Pancreas (tissue), 10 donors: Measurements from ENCODE around the gene MTHFSD. TPM values are rescaled to one million over a fixed set of nuclear protein-coding genes. Genes with fewer than 3 reads are reported as not detected.

Source experiments
- ATAC-seq, 4 donors: fragments of 200-7000 bp; cut with Tn5 transposase; one replicate each; pipeline versions ENCODE4 v1.8.0 to v1.9.1; 2020; ENCODE audit warnings: mild to moderate bottlenecking in 4 of 4, moderate library complexity in 4 of 4
- DNase-seq, 6 donors: peaks; one replicate each; pipeline ENCODE4 v3.0.0-alpha.2; 2020
- FAIRE-seq: peaks from 2 replicates; lab custom pipeline; 2012; peaks lifted over from hg19 to GRCh38; lab: Jason Lieb, UNC
- H3K27ac ChIP-seq, 4 donors: fragments of 200-600 bp; sonication (generic); 1 replicate in 3 of 4; 2 replicates in 1 of 4; pipeline versions ENCODE4 v1.5.0 to v1.8.0; 2020
- H3K27me3 ChIP-seq, 4 donors: fragments of 200-600 bp; one replicate each; pipeline ENCODE4 v1.8.0; 2021
- H3K36me3 ChIP-seq, 3 donors: fragments of 200-600 bp; sonication (generic) in 1 of 3; one replicate each; pipeline versions ENCODE4 v1.5.0 to v1.8.0; 2020 to 2021
- H3K4me1 ChIP-seq, 3 donors: fragments of 200-600 bp; one replicate each; pipeline ENCODE4 v1.8.0; 2021
- H3K4me3 ChIP-seq, 4 donors: fragments of 200-600 bp; sonication (generic) in 2 of 4; one replicate each; pipeline versions ENCODE4 v1.5.0 to v1.8.0; 2020 to 2021
- H3K9me3 ChIP-seq, 4 donors: fragments of 200-600 bp; one replicate each; pipeline ENCODE4 v1.8.0; 2021
- WGBS, 2 donors: extraction: QIAGEN DNeasy Blood & Tissue Kit; methylation state at CpG; one replicate each; pipeline ENCODE4 v1.1.7; 2013; 5-methylcytosine and 5-hydroxymethylcytosine counted together
- intact Hi-C, 3 donors: fragments of 100-400 bp; cut with DNase I; formaldehyde crosslinking; loops; one replicate each; pipeline versions ENCODE4 v1.11.1 to v1.14.2; 2022
- polyA plus RNA-seq, 2 donors: library from polyadenylated mRNA; stranded (reverse); fragments of 200-250 nt; gene quantifications; one replicate each; pipeline ENCODE4 v1.2.3, GENCODE V29; 2013
- total RNA-seq, 6 donors: library from RNA; stranded (reverse); fragmentation: NEBNext Ultra II Directional in 4 of 6; extraction: Animal tissue kit (Norgen Biotek cat#: 25700) in 4 of 6; gene quantifications; one replicate each; pipeline versions ENCODE4 v1.2.1 to v1.2.4, GENCODE V29; 2021 to 2023
- TF ChIP-seq, protein P1 (sequence below), 4 donors: fragments of 200-600 bp; sonication (generic) in 3 of 4; IDR thresholded peaks; one replicate each; pipeline versions ENCODE4 v1.5.0 to v1.8.0; 2021; ENCODE audit warnings: antibody characterized with exemption in 4 of 4
- donor health status: healthy with polysubstance abuse.
- donor health status: DM: no; HTN: no; CAD: no; lungs with moderate emphysema.
- donor health status: DM: no; HTN: no; CAD: no.
- donor health status: control.
- donor health status: control.
- donor health status: Bipolar disorder and iron deficiency.
- donor health status: DM: yes; HTN: yes; CAD: no.
- donor health status: DM: no; HTN: no; CAD: no.
- donor health status: DM: no; HTN: no; CAD: no.
- donor health status: DM: yes; HTN: yes; CAD: no.

MTHFSD gene
- total and polyA plus RNA-seq, 8 donors, result 7.3 to 17.6 (median 10.4) TPM

DNA sequence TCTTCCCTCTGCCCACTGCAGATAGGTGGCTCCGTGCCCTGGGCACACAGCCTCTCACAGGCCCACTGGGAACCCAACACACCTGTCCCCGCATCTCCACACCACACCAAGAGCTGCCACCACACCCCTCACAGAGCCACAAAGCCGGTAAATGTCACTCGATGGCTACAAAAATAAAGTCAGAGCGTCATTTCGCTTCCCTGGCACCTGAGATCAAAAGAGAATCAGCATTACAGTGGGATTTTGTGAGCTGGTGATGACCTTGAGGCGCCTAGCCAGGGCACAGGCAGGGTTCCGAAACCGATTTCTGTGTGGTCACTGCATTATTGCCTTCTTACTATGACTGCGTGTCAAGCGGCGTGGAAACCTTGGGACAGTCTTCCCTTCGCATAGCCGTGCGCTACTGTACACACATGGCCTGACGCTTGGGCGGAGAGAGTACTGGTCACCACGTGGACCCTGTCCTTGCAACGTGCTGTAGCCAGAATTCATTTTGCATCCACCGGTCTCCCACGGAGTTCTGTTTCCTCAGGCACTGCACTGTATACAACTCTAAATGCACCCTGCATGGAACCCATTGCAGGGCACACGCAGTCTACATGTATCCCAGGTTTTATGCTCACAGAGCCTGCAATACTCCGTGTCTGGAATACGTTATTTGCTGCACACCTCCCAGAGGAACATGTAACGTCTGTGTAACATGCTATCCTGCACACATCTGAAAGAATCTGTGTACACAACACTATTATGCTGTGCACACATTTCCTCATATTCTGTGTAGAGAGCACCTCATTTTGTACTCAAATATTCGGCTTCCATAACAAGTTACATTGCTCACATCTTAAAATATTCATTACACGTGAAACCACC lies 50.5 kb downstream of the MTHFSD start:
- Histone ChIP-seq H3K27ac (no peak overlapping the region), H3K36me3 (no peaks in the 10 kb centered on the region), H3K27me3 (peaks cover 0 to 60% (median 11%) of the 10 kb centered on the region in 4 donors), H3K4me1 (peaks cover 0 to 3% (median 0%) of the 10 kb centered on the region in 3 donors), H3K9me3 (no peaks in the 10 kb centered on the region), H3K4me3 (no peak overlapping the region)
- no peak for ATAC-seq
- DNase-seq, result no peak
- no peak for FAIRE-seq
- 11 to 12% methylated on average over 27 of the region's 27 CpGs for WGBS, 2 donors
- intact Hi-C loops, result no loop called here
- TF ChIP-seq, protein P1, sequence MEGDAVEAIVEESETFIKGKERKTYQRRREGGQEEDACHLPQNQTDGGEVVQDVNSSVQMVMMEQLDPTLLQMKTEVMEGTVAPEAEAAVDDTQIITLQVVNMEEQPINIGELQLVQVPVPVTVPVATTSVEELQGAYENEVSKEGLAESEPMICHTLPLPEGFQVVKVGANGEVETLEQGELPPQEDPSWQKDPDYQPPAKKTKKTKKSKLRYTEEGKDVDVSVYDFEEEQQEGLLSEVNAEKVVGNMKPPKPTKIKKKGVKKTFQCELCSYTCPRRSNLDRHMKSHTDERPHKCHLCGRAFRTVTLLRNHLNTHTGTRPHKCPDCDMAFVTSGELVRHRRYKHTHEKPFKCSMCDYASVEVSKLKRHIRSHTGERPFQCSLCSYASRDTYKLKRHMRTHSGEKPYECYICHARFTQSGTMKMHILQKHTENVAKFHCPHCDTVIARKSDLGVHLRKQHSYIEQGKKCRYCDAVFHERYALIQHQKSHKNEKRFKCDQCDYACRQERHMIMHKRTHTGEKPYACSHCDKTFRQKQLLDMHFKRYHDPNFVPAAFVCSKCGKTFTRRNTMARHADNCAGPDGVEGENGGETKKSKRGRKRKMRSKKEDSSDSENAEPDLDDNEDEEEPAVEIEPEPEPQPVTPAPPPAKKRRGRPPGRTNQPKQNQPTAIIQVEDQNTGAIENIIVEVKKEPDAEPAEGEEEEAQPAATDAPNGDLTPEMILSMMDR (IDR thresholded peaks at IDR 0.05), result no peak

DNA sequence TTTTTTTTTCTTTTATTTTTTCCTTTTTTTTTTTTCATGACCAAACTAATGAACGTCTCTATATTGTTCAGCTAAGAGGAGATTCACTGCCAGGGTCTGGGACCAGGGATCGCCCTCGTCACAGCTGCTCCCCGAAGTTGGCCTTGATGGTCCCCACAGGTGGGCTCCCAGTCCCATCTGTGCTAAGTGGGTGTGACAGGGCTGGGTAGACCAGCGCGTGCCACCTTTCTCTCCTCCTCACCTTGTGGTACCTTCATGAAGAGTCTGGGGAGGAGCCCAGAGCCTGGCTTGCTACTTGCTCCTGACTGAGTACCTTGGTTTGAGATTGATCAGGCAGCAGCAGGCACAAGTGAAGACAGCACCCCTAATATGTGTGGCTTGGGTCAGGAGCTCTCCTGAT lies 51.2 kb downstream of the MTHFSD start:
- intact Hi-C loops, result no loop called here
- no peaks in the 10 kb centered on the region for H3K36me3 ChIP-seq
- peaks cover 0 to 3% (median 0%) of the 10 kb centered on the region in 3 donors for H3K4me1 ChIP-seq
- peaks cover 0 to 56% (median 13%) of the 10 kb centered on the region in 4 donors for H3K27me3 ChIP-seq
- DNase-seq, result no peak
- no peak for FAIRE-seq
- TF ChIP-seq, protein P1 (IDR thresholded peaks at IDR 0.05), result no peak
- no peaks in the 10 kb centered on the region for H3K9me3 ChIP-seq
- ATAC-seq, result no peak
- H3K4me3 ChIP-seq, result no peak overlapping the region
- 12 to 17% methylated on average over 6 of the region's 6 CpGs for WGBS, 2 donors
- H3K27ac ChIP-seq, result no peak overlapping the region

DNA sequence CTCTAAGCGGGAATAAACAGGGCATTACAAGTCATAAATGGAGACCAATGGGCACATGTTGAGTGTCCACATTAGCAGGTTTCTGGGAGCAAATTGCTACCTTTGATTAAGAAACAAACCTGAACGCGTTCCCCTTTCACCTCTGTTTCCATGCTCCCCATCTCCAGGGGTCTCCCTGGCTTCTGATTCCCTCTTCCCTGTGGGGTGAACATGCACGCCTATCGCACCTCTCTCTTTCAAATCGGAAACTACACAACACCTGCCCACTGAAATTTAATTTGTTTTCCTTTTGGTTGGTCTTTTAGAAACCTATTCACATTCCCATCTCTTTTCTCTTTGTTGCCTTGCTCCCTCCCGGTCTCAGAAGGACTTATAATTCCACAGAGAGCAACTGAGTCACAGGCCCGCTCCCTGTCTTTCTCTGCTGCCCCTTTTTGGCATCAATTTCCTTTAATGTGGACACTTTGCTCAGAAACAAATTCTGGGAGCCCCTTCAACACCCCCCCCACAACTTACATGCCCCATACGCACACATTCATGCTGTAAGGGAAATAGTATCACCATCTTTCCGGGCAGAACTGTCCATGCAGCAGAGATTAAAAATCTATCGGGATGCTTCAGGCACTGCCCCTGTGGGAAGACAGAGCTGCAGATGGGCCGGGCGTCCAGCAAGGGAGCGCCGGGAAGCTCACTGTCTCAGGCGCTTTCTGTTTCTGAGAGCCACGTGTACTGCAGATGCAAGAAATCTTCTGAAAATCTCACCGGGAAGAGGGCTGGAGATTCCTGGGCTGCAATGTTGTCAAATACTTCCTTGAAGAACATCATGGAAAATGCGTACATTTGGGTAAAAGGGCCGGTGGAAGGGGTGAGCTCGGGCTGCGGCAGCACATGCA lies 51.9 kb downstream of the MTHFSD start:
- TF ChIP-seq, protein P1 (IDR thresholded peaks at IDR 0.05), result no peak
- Histone ChIP-seq H3K27me3 (peaks cover 0 to 57% (median 11%) of the 10 kb centered on the region in 4 donors), H3K27ac (no peak overlapping the region), H3K9me3 (no peaks in the 10 kb centered on the region), H3K4me1 (no peaks in the 10 kb centered on the region), H3K4me3 (no peak overlapping the region), H3K36me3 (no peaks in the 10 kb centered on the region)
- intact Hi-C loops, result no loop called here
- DNase-seq (no peak), ATAC-seq (no peak), FAIRE-seq (no peak)
- 10 to 13% methylated on average over 22 of the region's 22 CpGs for WGBS, 2 donors

DNA sequence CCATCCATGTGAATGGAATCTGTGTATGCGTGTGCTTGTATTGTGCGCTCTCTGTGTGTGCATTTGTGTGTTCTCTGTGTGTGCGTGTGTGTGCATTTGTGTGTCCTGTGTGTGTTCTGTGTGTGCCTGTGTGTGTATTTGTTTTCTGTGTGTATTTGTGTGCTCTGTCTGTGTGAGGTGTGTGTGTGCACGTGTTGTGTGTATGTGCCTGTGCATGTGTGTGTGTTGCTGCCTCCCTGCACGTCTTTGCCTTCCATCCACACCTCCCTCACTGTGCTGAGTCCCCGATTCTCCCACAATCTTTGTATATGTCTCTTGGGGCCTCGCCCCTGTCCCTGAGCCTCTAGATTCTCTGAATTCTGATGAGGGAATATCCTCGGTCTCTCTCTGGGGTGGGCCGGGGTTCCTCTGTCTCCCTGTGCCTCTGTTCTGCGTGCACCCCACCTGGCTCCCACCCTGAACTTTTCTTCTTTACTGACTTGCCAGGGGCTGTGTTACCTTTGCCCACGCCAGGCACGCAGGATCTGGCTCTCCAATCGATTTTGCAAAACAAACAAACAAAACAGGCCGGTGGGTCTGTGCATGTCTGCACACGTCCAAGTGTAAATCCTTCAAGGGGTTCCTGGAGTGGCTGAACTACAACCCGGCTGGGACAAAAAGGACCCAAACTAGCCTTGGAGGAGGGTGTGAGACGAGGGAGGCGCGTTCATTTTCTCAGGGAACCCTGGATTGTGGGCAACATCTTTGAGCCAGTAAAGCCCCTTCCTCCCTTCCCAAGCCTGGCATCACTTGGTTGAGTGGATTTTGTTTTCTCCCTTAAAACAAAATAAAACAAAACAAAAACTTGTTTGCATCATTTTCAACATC lies 52.8 kb downstream of the MTHFSD start:
- DNase-seq (no peak), FAIRE-seq (no peak), ATAC-seq (no peak)
- TF ChIP-seq, protein P1 (IDR thresholded peaks at IDR 0.05), result no peak
- no peaks in the 10 kb centered on the region for H3K9me3 ChIP-seq
- intact Hi-C loops, result no loop called here
- H3K4me1 ChIP-seq, result no peaks in the 10 kb centered on the region
- no peak overlapping the region for H3K4me3 ChIP-seq
- WGBS, 2 donors, result 11 to 13% methylated on average over 19 of the region's 19 CpGs
- H3K36me3 ChIP-seq, result no peaks in the 10 kb centered on the region
- H3K27ac ChIP-seq, result no peak overlapping the region
- H3K27me3 ChIP-seq, result peaks cover 0 to 58% (median 12%) of the 10 kb centered on the region in 4 donors
